Cortex of kidney (tissue), 1 donor: ENCODE data around the gene RFLNA.

Experiments
- DNase-seq: peaks from one replicate; lab custom pipeline; 2025; lab: John Stamatoyannopoulos, UW

Gene RFLNA

GRCh38 chr12:124304314-124304790, 9.5 kb downstream of the RFLNA start:
- no peak for DNase-seq

DNA sequence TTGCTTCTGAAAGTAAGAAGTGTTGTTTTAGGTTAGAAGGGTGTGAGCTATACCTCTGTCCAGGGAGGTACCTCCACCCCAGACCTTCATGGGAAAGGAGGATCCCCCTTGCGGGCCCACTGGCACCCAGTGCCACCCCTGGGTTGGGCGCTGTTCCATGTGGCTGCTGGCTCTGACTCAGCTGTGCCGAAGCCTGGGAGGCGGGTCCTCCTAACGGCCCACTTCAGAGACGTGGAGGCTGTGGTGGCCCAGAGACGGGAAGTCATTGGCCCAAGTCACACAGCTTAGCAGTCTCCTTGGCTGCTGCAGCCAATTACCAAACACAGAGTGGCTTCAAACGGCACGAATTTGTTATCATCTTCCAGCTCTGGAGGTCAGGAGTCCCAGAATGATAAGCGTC, 10.2 kb downstream of the RFLNA start:
- DNase-seq, result no peak

GRCh38 chr12:124305776-124306685, 11.1 kb downstream of the RFLNA start:
- no peak for DNase-seq

DNA sequence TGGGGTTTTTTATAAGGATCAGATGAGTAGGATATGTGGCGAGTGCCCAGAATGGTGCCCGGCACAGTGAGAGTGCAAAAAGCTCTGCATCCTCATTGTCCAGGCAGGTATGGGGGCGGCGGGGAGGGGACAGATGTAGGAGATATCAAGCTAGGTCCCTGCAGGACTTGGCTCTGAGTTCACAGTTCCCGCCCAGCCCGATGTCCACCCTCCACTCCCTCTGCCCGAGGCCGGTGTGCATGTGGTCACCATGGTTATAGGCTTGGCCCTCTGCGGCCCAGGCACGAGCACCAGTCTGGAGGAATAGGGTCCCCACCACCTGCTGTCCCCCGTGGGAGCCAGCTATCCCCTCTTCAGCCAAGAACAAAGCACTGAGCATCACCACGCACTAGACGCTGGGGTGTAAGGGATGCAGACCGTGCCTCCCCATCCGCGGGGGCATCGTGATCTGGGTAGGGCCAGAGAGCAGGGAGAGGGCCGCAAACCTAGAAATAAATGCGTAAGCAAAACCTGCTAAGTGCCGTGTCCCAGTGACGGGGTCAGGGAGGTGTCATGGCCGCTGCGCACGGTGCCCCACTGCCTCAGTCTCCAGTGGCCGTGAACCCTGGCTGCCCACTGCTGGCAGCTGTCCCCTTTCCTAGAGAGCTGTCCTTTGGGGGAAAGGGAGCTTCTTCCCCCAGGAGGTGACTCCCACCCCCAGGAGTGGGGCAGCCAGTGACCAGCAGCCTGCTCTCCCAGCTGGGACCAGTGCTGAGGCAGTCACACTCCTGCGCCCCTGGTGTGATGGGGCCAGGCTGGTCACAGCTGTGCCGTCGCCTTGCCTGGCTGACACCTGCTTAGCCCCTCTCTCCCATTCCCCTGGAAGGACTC, 12.0 kb downstream of the RFLNA start:
- DNase-seq, result no peak

GRCh38 chr12:124307556-124307825, 12.6 kb downstream of the RFLNA start:
- DNase-seq, result no peak

GRCh38 chr12:124308741-124309140, 13.8 kb downstream of the RFLNA start:
- no peak for DNase-seq

GRCh38 chr12:124309231-124309630, 14.3 kb downstream of the RFLNA start:
- no peak for DNase-seq

DNA sequence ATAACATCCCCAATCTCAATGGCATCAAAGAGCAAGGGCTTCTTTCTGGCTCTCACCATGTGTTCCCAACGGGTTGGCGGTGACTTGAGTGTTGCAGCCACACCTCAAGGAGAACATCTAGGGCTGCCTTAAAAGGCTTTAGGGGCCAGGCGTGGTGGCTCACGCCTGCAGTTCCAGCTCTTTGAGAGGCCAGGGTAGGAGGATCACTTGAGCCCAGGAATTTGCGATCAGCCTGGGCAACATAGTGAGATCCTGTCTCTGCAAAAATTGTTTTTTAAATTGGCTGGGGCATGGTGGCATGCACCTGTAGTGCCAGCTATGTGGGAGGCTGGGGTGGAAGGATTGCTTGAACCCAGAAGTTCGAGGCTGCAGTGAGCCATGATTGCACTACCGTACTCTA, 14.9 kb downstream of the RFLNA start:
- DNase-seq, result no peak

DNA sequence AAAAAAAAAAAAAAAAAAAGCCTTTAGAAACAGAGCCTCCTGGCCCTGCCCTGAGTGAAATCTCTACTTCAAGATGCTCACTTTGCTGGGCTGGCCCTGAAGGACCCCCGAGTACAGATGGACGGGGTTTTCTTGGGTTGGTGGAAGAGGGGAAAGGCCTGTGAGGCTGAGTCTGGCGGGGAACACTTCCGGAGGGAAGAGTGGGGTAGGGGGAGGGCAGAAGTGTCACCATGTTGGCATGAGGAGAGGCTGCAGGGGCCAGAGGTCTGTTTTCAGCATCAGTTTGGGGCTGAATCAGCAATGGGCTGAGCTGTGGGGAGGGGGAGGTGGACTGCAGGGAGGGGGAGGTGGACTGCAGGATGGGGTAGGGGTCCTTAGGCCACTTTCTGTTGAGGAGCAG, 15.3 kb downstream of the RFLNA start:
- DNase-seq, result no peak

- DNase-seq, result no peak
These were observed 15.9 kb downstream of the RFLNA start for GRCh38 chr12:124310785-124311184.

- DNase-seq, result no peak
These were observed 16.6 kb downstream of the RFLNA start for GRCh38 chr12:124311292-124312109.

DNA sequence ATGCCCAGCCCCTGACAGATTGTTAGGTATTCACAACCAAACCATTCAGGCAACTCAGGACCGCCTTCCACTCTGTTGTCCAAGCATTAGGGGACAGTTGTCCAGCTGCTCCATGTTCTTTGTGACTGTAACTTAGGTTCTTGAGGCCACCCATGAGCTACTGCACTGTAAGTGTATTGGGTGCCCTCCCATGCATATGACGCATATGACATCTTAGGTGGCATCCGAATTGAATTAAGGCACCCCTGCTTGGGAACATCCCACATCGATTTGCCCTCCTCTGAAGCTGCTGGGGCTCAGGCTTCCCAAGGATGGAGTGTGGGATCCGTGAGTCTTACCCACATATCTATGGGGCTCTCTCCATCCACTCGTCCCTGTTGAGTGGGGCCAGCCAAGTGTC, 17.7 kb downstream of the RFLNA start:
- DNase-seq, result no peak

- no peak for DNase-seq
These were observed 19.3 kb downstream of the RFLNA start for GRCh38 chr12:124314207-124314606.

DNA sequence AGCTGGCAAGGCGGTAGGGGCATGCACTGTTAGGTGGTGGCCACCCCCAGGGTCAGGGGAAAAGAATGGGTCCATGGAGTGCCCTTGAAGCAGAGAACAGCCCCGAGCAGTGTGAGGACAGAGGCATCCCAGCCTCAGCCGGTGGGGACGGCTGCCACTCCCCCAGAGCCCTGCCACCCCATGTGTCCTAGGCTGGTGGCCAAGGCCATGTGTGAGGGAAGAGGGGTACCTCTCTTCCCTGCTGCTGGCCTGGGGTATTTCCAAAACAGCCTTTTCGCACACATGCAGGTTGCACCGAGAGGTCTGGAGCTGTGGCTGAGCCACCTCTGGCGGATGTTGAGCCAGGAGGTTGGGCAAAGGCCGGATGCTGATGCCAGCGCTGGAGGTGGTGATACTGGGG, 19.9 kb downstream of the RFLNA start:
- no peak for DNase-seq

GRCh38 chr12:124315372-124316044, 20.6 kb downstream of the RFLNA start:
- DNase-seq, result no peak

GRCh38 chr12:124316257-124316900, 21.5 kb downstream of the RFLNA start:
- no peak for DNase-seq

- DNase-seq, result no peak
These were observed 22.5 kb downstream of the RFLNA start for GRCh38 chr12:124317400-124317799.

GRCh38 chr12:124318278-124319020, 23.6 kb downstream of the RFLNA start:
- DNase-seq, result no peak

- DNase-seq, result no peak
These were observed 24.6 kb downstream of the RFLNA start for GRCh38 chr12:124319368-124320050.

GRCh38 chr12:124321040-124321481, 26.2 kb downstream of the RFLNA start:
- no peak for DNase-seq
